HG03159 (cell line): Measurements from ENCODE around the gene SEC23IP.
"Not testable (repeated sequence)": the region's sequence is repeated elsewhere in the genome, so short reads cannot be mapped to it uniquely, and the experiment has no call there.

Experiments used
- ATAC-seq: cut with Tn5 transposase; IDR thresholded peaks from one replicate; pipeline ENCODE4 v1.9.1; 2021; ENCODE audit warnings: mild to moderate bottlenecking, moderate library complexity; ENCODE audit not compliant: unreplicated experiment

The SEC23IP gene

GRCh38 chr10:119878524-119878923 is 14.0 kb upstream of the SEC23IP start:
- ATAC-seq, result no peak

GRCh38 chr10:119883901-119884611 is 8.5 kb upstream of the SEC23IP start:
- ATAC-seq, result not testable (repeated sequence)

- not testable (repeated sequence) for ATAC-seq
Measured at GRCh38 chr10:119886070-119886469, 6.5 kb upstream of the SEC23IP start.

GRCh38 chr10:119888715-119889114 is 3.8 kb upstream of the SEC23IP start:
- not testable (repeated sequence) for ATAC-seq

- not testable (repeated sequence) for ATAC-seq
Measured at GRCh38 chr10:119889201-119889600, 3.3 kb upstream of the SEC23IP start.

GRCh38 chr10:119890307-119890706 is 2.2 kb upstream of the SEC23IP start:
- ATAC-seq, result not testable (repeated sequence)

- ATAC-seq, result not testable (repeated sequence)
Measured at GRCh38 chr10:119891849-119892187, 712 bp upstream of the SEC23IP start.

GRCh38 chr10:119893074-119893473 is 544 bp downstream of the SEC23IP start:
- no peak for ATAC-seq

GRCh38 chr10:119893845-119894427 is 1.4 kb downstream of the SEC23IP start:
- no peak for ATAC-seq

GRCh38 chr10:119896061-119896655 is 3.6 kb downstream of the SEC23IP start:
- no peak for ATAC-seq

- ATAC-seq, result no peak
Measured at GRCh38 chr10:119896937-119897770, 4.6 kb downstream of the SEC23IP start.

- ATAC-seq, result no peak
Measured at GRCh38 chr10:119898577-119898976, 6.0 kb downstream of the SEC23IP start.

GRCh38 chr10:119903946-119904666 is 11.6 kb downstream of the SEC23IP start:
- ATAC-seq, result no peak

- ATAC-seq, result not testable (repeated sequence)
Measured at GRCh38 chr10:119907695-119908094, 15.2 kb downstream of the SEC23IP start.

GRCh38 chr10:119908166-119908565 is 15.6 kb downstream of the SEC23IP start:
- no peak for ATAC-seq

- ATAC-seq, result no peak
Measured at GRCh38 chr10:119910689-119911088, 18.2 kb downstream of the SEC23IP start.

GRCh38 chr10:119917777-119918176 is 25.2 kb downstream of the SEC23IP start:
- ATAC-seq, result no peak

- ATAC-seq, result no peak
Measured at GRCh38 chr10:119919271-119919670, 26.7 kb downstream of the SEC23IP start.

- ATAC-seq, result peak; percentile 66
Measured at GRCh38 chr10:119919826-119920225, 27.3 kb downstream of the SEC23IP start.

GRCh38 chr10:119928411-119928810 is 35.9 kb downstream of the SEC23IP start:
- ATAC-seq, result no peak

- no peak for ATAC-seq
Measured at GRCh38 chr10:119931871-119932270, 39.3 kb downstream of the SEC23IP start.
